Stimulated activated CD4-positive, alpha-beta T cell treated with anti-CD3 and anti-CD28 coated beads, Interleukin-4, amount 100 ng/mL, for 48 hours (primary cell): ENCODE data around the gene SNN.

Experiments used
- DNase-seq, 2 donors: peaks; one replicate each; pipeline ENCODE4 v3.0.0-alpha.2; 2020; ENCODE audit warnings: low read depth in 2 of 2

The SNN gene

GRCh38 chr16:11727796-11728543 is 59.7 kb downstream of the SNN start:
- DNase-seq = no peak
